ENCODE data around the gene OVCH2.
A peak's percentile ranks its signal among the peaks of the same experiment; 100 is the strongest.
"Not testable (repeated sequence)": the region's sequence is repeated elsewhere in the genome, so short reads cannot be mapped to it uniquely, and the experiment has no call there.

OVCH2 gene

DNA sequence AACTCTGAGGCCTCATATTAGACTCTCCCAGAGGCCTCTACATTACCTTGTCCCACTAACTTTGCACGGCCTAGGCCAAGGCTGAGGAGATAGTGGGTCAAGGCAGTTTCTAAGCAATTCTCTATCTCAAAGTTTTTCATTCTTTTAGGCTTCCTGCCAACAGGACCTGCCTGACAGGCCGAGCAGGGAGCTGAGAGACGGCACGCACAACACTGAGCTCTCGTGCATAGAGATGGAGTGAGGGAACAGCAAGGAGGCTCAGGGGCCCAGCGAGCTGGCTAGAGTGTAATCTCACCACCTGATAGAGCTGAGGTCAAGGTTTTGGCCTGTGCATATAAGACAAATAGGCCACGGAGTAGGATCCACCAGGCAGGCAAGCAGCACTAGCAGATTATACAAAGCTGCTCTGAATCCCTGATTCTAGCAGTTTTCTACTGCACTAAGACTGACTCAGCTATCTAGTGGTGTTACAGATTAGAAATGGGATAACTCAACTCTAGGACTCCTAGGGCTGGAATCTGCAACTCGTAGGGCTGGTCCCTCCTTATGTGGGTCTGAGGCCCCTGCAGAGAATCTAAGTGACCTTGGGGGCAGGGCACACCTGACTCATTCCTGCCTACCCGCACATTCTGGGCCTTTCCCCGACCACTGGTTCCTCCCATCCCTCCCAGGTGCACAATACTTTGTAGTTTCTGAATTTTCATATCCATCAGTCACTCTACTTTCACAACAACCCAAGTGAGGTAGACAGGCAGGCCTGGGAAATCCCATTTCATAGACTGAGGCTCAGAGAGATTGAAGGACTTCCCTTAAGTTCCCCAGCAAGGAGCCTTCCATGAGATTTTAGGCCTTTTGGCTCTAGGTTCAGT lies 34.7 kb downstream of the OVCH2 start:
- DNase-seq (ENCODE audit: low read depth in 2 of 2), result no peak

DNA sequence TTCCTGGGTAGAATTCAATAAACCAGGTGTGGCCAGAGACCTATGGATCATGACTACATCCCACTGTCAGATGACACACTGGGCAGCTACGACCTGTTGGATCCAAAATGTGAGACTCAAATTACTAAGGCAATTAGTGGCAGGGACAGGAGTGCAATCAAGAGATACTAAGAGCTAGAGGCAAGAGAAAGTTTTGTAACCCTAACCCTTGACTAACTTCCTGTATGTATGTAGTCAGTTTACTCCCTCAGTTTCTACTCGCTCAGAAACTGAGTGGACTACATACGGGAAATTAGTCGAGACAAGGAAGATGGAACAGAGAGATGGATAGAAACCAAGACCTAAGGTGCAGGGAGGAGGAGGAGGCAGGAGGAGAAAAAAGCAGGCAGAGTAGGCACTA lies 35.6 kb downstream of the OVCH2 start:
- no peak for DNase-seq (ENCODE audit: low read depth in 2 of 2)

DNA sequence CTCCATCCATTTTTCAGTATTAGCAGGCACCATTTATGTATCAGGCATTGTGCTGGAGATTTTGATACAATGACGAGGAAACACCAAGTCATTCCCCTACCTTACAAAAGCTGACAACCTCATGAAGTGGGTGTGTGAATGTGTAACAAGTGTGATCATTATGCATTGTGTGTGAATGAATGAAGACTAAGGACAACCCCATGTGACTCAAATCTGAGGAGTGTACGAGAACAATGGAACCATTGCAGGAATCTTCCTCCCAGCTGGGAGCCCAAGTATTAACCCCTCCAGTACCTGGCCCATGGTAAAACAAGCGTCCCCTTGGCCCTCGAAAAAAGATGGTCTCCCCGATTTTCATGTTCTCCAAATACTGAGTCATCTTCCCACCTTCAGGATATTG lies 37.4 kb downstream of the OVCH2 start:
- DNase-seq (ENCODE audit: low read depth in 2 of 2), result no peak

DNA sequence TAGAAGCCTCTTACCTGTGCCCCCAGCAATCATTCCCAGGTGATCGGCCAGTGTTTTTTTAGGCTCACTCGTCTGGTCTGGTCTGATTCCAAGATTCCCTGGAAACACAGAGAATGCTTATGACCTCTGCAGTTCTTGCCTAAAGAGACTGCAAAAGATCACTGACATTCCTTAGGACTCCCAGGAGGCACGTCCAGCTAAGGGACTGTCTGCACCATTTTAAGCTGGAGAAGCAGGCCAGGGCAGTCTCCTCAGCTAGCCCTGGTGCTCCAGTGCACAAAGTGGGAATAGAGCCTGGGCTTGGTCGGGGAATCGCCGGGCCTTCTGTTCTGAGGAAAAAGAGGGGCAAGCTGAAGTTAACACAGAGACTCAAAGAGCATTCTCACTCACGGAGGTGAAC lies 37.8 kb downstream of the OVCH2 start:
- DNase-seq (ENCODE audit: low read depth in 2 of 2), result no peak

DNA sequence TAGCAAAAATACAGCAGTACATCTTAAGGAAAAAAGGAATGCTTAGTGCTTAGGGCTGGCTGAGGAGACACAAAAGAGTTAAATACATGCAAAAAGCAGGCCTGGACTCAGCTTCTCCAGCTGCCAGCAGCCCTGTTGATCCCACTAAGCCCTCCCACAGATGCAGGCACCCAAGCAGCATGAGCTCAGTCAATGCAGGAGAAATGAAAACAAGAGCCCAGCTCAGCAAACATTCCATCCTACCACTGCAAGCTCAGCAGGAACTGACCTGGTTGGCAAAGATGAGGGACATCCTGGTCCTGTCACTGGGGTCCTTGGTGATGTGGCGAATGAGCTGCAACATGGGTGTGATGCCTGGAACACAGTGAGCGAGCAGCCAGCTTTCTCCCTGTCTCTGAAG lies 38.8 kb downstream of the OVCH2 start:
- no peak for DNase-seq (ENCODE audit: low read depth in 2 of 2)

DNA sequence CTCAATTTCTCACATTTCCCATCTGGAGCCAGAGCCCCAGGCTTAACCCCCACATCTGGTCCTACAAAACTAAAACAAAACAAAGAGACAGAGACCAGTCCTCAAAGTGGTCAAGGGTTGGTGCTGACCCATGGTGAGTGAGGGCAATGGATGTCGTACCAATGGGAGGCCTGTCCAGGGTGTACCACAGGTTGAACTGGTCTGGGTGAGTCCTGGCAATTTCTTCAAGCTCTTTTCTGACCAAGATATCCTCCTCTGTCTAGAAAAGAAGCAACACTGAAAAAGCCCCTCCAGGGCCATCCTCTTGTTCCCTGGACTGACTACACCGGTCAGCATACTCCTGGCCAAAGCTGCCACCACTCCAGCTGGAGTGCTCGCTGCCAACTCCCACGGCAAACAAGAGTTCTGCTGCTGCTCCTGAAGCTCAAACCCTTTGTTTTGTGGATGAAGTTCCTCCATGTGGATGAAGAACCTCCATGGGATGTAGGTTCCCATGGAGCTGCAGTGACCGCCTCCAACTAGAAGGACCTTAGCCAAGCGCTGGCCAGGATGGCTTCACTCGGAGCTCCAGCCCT lies 39.9 kb downstream of the OVCH2 start:
- DNase-seq (ENCODE audit: low read depth in 2 of 2), result no peak

DNA sequence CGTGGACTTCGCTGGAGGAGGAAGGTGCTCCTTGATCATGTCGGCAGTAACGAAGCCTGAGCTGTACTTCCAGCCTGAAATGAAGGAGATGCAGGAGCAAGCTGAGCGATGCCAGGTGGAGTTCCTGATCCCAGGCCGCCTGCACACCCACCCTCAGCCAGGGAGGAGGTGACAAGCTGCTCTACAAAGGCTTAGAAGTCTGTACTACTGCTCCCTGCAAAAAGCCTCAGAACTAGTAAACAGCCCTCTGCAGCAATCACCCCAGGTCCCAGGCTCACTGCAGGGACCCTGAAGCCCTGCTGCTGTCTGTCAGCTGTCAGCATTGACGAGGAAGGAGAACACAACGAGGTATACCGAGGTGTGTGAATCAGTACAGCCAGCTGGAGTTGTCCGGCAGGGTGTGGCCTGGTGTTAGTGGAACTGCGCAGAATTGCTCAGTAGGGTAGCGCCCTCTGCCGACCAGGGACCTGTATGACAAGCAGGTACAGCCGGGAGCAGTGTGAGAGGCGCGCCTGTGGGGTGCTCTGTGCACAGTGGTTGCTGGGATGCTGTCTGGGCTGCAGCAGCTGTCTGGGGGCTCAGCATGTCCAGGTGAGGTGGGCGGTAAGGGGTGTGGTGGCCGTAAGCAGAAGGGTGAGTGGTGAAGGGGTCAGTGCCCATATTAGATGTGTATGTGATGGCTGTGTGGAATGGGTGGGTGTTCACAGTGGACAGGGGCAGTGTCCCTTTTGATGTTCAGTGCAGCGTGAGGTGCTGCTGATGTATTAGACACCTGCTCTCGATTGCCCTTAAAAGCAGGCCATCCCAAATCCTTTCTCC lies 40.6 kb downstream of the OVCH2 start:
- peak; percentile 14 to 65 for DNase-seq (ENCODE audit: low read depth in 2 of 2)

DNA sequence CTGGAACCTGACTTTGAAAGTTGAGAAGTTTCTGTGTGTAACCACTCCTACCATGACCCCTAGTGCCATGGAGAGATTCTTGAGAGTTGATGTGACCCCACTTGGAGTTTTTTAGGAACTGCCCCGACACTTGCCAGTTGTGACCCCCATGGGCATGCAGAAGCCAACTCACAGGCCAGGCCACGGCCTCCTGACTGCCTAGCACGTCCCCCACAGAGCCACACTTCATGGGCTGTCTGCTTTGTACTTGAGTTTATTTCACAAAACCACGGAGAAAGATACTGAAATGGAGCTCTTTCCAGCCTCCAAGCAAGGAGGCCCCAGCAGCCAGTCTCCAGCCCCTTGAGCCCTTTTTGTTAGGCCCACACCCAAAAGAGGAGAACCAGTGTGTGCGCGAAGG lies 41.4 kb downstream of the OVCH2 start:
- DNase-seq (ENCODE audit: low read depth in 2 of 2), result no peak

DNA sequence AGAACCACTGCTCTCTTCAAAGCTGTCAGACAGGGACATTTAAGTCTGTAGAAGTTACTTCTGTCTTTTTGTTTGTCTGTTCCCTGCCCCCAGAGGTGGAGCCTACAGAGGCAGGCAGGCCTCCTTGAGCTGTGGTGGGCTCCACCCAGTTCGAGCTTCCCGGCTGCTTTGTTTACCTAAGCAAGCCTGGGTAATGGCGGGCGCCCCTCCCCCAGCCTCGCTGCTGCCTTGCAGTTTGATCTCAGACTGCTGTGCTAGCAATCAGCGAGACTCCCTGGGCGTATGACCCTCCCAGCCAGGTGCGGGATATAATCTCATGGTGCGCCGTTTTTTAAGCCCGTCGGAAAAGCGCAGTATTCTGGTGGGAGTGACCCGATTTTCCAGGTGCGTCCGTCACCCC lies 42.7 kb downstream of the OVCH2 start:
- DNase-seq (ENCODE audit: low read depth in 2 of 2), result not testable (repeated sequence)

DNA sequence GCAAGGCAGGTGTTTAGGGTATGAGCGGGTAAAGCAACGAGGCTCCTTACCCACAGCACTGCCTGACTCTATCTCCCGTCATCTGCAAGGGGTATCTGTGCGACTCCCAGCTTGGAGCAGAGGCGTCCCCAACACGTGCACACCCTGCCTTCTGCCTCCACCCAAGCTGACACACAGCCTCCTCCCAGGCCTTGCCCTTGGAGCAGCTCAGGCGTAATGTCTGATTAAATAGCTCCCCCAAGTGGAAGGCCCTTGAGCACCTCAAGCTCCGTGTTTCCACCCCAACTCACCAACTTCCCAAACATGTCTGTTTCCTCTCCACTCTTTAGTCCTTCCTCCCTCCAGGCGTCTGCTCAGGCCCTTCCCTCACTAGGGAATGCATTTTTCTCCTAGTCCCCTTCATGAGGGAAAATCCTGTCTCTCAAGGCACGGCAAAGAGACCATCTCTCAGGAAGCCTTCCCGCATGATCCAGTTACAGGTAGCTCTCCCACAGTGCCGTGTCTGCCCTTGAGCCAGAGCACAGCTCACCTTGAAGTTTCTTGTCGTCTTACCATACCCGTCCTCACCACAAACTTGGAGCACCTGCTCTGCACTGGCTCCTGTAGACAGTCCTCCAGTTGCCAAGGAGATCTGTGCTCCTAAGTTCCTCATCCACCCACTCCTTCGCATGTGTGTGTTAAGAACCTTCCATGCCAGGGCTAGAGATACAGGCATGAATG lies 48.8 kb downstream of the OVCH2 start:
- no peak for DNase-seq (ENCODE audit: low read depth in 2 of 2)

DNA sequence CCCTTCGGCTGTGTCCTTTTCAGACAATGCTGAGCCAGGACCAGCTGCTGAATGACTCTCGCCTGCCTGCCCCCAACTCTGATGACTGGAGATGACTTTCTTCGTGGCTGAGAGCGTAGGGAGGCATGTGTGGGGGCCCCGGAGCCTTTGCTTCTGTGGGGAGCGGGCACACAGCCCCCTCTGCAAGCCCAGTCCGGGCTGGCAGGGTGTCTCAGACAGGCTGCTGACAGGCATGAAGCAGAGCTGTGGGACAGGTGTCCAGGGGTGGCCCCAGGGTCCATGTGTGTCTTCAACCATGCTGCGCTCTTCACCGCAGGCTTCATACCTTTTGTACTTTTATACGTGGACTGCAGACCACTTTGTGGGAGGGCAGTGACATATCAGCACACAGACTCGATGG lies 49.6 kb downstream of the OVCH2 start:
- no peak for DNase-seq (ENCODE audit: low read depth in 2 of 2)

DNA sequence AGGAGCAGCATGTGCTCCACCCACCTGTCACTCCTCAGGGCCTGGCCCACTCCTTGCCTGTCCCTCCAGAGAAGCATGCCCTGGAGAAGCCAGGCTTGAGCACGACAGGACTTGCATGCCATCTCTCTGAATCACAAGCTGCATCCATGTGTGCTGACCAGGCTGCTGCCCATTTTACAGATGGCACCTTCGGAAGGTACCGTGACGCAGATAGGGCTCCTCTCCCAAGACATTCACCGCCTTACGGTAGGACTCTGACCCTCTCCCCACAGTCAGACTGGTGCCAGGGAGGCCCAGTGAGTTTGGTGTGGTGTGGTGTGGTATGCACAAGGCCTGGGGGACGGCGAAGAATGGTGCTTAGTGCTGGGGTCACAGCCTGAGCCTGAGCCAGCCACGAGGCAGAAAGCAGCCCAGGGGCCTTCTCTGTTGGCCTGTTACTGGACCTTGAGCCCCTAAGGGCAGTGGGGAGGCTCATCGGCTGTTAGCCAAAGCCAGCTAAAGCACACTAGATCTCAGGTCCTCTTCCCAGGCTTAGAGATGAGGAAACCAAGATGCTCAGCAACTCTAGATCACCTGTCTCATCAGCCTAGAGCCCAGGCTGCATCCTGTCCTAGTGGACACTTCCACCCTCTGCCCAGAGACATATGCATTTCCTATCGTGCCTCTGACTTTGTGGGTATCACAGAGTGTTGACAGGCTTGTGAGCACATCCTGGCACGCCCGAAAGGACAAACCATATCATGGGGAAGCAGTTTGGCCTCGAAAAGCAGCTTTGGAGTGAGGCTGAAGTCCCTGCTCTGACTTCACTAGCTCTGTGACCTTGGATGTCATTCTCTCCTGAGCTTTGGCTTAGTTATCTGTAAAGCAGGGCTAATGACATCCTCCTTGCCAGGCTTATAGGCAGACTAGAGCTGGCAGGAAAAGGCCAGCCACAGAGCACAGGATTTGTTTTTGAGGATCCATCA lies 50.7 kb downstream of the OVCH2 start:
- DNase-seq (ENCODE audit: low read depth in 2 of 2), result no peak

DNA sequence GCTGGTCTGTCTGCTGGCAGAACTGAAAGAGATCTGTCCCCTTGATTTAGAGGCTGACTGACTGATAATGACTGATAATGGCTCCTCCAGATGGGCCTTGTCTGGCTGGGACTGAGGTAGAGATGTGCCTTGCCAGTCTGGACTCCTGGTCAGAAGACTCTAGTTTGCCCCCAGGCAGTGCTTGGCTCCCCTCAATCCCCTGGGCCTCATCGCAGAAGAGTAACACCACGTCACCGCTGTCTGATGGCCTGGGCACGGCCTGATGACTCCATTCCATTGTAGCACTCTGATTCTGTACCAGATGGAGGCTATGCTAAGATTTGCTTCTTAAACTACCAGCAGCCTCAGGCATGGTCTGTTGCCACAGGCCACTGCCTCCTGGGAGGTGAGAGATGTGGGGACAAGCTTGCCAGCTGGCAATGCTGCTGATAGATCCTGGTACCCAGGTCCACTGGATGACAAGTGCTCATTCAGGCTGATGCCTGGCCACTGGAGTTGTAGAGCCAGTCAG lies 52.0 kb downstream of the OVCH2 start:
- no peak for DNase-seq (ENCODE audit: low read depth in 2 of 2)

DNA sequence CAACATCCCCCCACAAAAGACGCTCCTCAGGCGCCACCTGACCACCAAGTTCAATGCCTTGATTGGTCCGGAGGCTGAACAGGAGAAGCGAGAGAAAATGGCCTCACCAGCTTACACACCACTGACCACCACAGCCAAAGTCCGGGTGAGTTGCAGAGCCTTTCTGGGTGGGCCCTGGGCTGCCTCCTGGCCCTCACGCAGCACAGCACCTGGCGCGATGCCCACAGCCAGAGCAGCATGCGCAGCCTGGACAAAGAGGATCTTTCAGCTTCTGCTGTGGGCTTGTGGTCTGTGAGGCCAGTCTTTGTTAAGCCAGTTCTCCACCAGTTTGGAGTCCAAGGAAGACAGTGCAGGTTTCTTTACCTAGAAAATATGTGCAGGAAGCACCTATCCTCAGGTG lies 54.6 kb downstream of the OVCH2 start:
- no peak for DNase-seq (ENCODE audit: low read depth in 2 of 2)

DNA sequence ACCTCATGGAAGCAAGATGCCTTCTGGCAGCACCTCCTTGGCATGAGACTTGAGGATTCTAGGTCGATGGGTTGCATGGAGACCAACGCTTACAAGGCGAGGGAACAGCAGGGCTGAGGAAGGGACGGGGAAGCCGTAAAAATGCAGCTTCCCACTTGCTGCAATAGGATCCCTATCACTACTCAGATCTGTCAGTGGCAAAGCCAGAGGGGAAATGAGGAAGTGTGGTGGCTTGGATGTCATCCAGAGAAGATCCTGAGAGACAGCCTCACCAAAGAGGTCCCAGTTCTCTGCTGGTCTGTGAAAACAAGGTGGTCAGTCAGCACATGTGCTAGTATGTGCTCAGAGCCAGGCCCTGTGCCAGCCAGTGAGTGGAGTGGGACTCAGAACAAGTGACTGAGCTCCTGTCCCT lies 55.1 kb downstream of the OVCH2 start:
- no peak for DNase-seq (ENCODE audit: low read depth in 2 of 2)

DNA sequence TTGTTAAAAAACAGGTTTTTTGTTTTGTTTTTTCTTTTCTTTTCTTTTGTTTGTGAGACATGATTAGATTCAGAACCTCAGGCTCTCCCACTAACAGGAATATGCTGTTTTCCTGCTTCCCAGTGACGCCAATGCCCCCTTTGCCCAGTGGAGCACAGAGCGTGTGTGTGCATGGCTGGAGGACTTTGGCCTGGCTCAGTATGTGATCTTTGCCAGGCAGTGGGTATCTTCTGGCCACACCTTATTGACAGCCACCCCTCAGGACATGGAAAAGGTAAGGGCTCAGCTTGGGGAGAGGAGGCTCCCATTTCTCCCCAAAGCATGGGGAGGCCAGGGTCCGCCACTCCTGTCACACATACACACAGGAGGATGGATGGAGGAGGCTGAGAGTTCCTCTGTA lies 58.0 kb downstream of the OVCH2 start:
- no peak for DNase-seq (ENCODE audit: low read depth in 2 of 2)

DNA sequence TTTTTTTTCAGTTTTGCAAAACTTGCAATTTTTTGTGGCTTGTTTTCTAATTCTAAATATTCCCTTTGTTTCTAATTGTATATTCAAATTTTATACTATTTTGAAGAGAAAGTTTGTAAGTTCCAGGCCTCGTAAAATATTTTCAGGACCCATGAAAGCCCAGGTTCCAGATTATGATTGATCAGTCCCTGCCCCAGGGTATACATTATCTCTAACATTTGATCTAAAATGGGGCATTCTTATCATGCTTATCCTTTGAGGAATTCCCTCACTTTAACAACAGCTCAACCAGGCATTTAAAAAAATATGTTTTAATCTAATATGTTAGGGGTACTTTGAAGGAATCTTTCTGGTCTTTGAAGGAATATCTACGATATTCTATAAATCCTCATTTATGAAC lies 59.4 kb downstream of the OVCH2 start:
- DNase-seq (ENCODE audit: low read depth in 2 of 2), result no peak

DNA sequence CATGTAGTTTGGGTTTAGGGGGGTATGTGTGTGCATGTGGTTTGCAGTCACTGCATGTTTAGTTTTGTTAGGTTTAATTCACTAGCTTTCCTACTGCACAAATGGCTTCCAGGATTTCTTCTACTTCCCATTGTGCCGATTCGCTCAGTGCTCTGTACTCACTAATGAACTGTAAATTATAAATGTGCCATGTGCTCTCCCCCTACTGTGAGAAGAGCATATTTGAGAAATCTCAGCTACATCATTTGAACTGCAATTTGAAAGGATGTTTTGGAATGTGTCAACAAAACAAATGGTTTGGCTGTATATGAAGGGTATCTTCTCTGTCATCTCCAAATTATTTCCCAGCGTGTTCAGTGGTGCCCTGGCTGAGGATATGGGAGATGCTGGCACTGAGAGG lies 61.1 kb downstream of the OVCH2 start:
- no peak for DNase-seq (ENCODE audit: low read depth in 2 of 2)

DNA sequence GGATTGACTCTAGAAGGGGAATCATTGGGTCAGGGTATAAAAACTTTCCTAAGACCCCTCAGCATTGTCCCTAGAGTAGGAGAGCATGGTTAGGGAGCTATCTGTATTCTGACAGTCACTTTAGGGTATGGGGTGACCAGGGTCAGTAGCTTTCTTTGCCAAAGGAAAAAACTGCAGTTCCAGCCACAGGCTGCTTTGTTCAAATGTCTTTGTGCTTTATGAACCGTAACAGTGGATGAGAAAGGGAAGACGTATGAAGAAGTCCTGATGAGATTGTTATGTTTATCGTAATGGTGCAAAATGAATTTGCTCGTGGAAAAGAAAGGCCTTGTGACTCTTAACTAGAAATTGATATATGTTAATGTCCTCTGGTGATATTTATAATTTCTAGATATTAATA lies 63.0 kb downstream of the OVCH2 start:
- DNase-seq (ENCODE audit: low read depth in 2 of 2), result no peak

DNA sequence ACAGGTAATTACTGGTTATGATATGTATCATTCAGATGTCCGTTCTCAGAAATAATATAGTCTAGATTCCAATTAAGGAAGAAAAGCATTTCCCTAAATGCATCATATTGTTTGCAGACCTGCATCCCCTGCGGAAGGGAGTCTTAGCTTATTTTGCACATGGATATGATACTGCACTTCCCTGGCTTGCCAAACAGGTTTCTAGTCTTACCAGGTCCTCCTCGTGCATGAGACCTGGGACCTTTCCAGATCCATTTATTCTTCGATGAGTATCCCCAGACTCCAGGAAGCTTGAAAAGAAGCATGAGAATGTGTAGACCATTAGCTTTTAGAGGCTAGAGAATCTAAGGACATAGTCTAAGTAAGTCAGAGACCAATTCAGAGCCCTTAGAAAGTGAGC lies 63.5 kb downstream of the OVCH2 start:
- no peak for DNase-seq (ENCODE audit: low read depth in 2 of 2)

DNA sequence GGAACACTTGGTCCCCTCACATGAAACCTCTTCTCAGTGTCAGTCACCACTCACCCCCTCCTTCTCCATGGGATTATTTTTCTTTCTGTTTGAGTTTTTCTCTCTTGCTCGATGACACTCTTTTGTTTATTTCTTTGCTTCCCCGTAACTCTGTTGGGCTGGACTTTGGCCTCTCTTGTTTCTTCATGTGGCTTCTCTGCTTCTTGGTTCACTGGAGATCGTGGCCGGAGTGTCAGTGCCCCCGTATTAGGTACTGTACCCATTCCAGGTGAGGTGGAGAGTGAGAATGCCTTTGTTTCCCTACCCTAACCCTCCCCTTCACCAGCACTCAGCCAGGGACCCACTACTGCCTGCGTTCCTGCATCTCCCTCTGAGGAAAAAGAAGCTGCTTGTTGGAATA lies 65.5 kb downstream of the OVCH2 start:
- no peak for DNase-seq (ENCODE audit: low read depth in 2 of 2)

All from stimulated activated CD8-positive, alpha-beta memory T cell treated with anti-CD3 and anti-CD28 coated beads, Interleukin-7, amount 100 ng/mL, for 1 hour (primary cell).